ENCODE data around the gene SUMF2. TPM values are rescaled to one million over a fixed set of nuclear protein-coding genes. Genes with fewer than 3 reads are reported as not detected.

SUMF2 gene
- total and polyA plus RNA-seq, 2 of the 13 experiments (the other 11 are each of a cell fraction or from before 2014, with no cell fraction given), result 48.9 to 54.4 TPM

DNA sequence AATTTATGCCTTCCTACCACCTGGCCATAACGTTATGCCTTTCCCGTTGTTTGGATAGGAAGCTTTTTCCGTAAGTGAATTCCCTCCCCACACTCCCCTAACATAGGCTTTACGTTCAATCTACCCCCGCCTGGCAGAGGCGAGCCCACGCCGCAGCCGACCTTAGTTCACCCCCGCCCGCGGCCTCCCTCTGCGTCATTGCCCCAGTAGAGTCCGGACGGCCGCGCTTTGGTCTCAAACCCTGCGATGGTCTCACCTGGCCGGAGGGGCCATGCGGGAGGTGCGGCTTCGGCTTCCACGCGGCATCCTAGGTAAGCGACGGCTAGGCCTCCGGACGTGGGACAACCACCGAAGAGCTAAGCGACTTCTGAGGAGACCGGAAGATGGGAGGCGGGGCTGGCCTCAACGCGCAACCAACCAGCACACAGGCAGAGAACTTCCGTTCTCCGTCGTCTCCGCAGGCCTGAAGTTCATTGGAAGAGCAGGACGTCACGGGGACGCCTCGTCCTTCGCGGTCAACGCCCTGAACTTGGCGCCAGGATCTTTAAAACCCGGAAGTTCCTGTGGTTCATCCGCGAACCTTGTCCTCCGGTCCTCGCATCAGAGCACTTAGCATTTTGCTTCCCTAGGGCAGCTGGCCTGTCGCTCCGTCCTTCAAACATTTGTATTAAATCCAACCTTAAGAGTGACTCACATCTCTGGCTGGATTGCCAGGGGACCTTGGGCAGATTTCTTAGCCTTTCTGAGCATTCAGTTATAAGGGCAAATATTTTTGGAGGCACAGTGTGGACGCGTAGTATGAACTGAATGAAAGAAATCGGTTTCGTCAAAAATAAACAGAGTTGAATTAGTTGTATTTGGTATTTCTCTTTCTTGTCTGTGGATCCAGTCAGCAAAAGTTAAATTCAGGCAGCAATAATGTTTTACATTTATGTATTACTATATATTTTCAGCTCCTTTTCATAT is 42.3 kb downstream of the SUMF2 start, which contains the start of gene CHCHD2 (continued):
- TF ChIP-seq, protein P1, sequence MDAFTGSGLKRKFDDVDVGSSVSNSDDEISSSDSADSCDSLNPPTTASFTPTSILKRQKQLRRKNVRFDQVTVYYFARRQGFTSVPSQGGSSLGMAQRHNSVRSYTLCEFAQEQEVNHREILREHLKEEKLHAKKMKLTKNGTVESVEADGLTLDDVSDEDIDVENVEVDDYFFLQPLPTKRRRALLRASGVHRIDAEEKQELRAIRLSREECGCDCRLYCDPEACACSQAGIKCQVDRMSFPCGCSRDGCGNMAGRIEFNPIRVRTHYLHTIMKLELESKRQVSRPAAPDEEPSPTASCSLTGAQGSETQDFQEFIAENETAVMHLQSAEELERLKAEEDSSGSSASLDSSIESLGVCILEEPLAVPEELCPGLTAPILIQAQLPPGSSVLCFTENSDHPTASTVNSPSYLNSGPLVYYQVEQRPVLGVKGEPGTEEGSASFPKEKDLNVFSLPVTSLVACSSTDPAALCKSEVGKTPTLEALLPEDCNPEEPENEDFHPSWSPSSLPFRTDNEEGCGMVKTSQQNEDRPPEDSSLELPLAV (CRISPR knock-in tag; conservative IDR thresholded peaks at IDR 0.05; ENCODE audit: low read depth), result no peak
- TF ChIP-seq FOXO4 (CRISPR knock-in tag; conservative IDR thresholded peaks at IDR 0.05) (0 out of 2 replicates have a peak, but pooled peaks have one; percentile 47), NFIB (CRISPR knock-in tag; IDR thresholded peaks at IDR 0.05; ENCODE audit: borderline replicate concordance) (peak; percentile 68; the same call in 1 of the 2 replicates), JDP2 (CRISPR knock-in tag; IDR thresholded peaks at IDR 0.05; ENCODE audit: borderline replicate concordance) (no peak; the same call in 1 of the 2 replicates), ZKSCAN1 (IDR thresholded peaks at IDR 0.05; ENCODE audit: low read length) (no peak), ZNF772 (CRISPR knock-in tag; IDR thresholded peaks at IDR 0.05) (peak; percentile 66; the same call in 1 of the 2 replicates), PRDM10 (CRISPR knock-in tag; IDR thresholded peaks at IDR 0.05; ENCODE audit: low read depth) (peak; percentile 74), HNF4A (CRISPR knock-in tag; IDR thresholded peaks at IDR 0.05) (peak; percentile 64; the same call in 1 of the 2 replicates), MIER2 (CRISPR knock-in tag; IDR thresholded peaks at IDR 0.05) (no peak), HES4 (CRISPR knock-in tag; IDR thresholded peaks at IDR 0.05; ENCODE audit: borderline replicate concordance) (no peak), ZFP90 (CRISPR knock-in tag; IDR thresholded peaks at IDR 0.05; ENCODE audit: borderline replicate concordance) (peak; percentile 52; the same call in 1 of the 2 replicates), ZNF792 (CRISPR knock-in tag; IDR thresholded peaks at IDR 0.05) (0 out of 2 replicates have a peak, but pooled peaks have one; percentile 51), ZNF788 (CRISPR knock-in tag; IDR thresholded peaks at IDR 0.05; ENCODE audit: borderline replicate concordance) (0 out of 2 replicates have a peak, but pooled peaks have one; percentile 50), CAMTA2 (CRISPR knock-in tag; IDR thresholded peaks at IDR 0.05; ENCODE audit: borderline replicate concordance) (no peak), CBX5 (CRISPR knock-in tag; IDR thresholded peaks at IDR 0.05; ENCODE audit: borderline replicate concordance) (peak; percentile 67; the same call in 1 of the 2 replicates)
- TF ChIP-seq, protein P2, sequence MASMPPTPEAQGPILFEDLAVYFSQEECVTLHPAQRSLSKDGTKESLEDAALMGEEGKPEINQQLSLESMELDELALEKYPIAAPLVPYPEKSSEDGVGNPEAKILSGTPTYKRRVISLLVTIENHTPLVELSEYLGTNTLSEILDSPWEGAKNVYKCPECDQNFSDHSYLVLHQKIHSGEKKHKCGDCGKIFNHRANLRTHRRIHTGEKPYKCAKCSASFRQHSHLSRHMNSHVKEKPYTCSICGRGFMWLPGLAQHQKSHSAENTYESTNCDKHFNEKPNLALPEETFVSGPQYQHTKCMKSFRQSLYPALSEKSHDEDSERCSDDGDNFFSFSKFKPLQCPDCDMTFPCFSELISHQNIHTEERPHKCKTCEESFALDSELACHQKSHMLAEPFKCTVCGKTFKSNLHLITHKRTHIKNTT (CRISPR knock-in tag; IDR thresholded peaks at IDR 0.05), result no peak
- TF ChIP-seq, protein P3, sequence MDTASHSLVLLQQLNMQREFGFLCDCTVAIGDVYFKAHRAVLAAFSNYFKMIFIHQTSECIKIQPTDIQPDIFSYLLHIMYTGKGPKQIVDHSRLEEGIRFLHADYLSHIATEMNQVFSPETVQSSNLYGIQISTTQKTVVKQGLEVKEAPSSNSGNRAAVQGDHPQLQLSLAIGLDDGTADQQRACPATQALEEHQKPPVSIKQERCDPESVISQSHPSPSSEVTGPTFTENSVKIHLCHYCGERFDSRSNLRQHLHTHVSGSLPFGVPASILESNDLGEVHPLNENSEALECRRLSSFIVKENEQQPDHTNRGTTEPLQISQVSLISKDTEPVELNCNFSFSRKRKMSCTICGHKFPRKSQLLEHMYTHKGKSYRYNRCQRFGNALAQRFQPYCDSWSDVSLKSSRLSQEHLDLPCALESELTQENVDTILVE (CRISPR knock-in tag; IDR thresholded peaks at IDR 0.05), result peak; percentile 67; the same call in 1 of the 2 replicates
- TF ChIP-seq, protein P4, sequence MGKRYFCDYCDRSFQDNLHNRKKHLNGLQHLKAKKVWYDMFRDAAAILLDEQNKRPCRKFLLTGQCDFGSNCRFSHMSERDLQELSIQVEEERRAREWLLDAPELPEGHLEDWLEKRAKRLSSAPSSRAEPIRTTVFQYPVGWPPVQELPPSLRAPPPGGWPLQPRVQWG (CRISPR knock-in tag; IDR thresholded peaks at IDR 0.05; ENCODE audit: borderline replicate concordance, low read depth), result no peak

All from HepG2 (cell line).